NCI-H2227 (cell line): ENCODE results near the gene CELSR1.
A peak's percentile ranks its signal among the peaks of the same experiment; 100 is the strongest.

ENCODE experiments used
- DNase-seq: peaks from one replicate; lab custom pipeline; 2025; ENCODE audit not compliant: unreplicated experiment; lab: John Stamatoyannopoulos, UW

Gene CELSR1

DNA sequence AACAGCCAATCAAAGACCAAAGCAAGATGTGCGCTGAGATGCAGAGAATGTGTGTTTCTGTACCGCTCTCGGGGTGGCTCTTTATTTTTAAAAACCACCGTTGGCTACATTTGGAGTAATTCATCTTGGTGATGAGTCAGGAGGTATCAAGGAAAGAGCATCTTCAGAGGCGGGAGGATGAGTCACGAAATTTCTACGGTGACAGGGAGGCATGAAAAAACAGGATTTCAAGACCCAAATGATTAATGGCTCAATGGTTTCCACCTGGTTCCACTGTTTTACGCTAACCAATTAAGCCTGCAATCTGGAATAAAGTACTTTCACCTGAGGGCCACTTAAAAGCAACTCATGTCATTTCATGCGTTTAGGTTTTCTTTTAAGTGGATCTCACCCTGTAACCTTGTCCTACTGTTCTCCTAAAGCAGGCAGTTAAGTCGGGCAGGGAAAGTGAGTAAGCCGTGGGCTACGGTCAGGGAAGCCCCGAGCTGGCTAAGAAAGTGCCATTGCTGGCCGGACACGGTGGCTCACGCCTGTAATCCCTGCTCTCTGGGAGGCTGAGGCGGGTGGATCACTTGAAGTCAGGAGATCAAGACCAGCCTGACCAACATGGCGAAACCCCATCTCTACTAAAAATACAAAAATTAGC, 74.6 kb downstream of the CELSR1 start:
- DNase-seq = peak; percentile 22

DNA sequence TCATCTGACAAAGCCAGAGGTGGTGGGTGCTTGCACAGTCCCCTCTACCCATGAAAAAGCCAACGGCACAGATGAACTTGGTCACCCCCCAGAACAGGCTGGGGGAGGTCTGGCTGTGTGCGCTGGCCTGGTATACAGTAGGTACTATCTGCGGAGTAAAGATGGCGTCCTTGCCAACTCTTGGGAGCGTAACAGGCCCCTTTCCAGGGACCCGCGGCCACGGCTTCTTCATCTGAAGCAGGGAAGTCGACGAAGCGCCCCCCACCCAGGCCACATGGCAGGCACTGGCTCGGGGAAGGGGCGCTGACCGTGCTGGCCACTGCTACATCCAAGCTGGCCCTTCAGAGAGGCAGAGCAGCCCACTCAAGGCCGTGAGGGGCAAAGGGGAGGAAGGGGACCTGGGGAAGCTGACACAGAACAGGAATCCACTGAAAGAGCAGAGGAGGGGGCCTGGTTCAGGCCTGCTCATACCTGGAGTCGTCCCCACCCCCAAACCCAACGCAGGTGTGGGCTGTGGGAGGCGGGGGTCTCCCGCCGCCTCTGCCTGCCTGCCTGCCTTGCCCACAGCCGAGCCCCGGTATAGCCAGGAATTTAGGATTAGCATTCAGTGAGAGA, 75.7 kb downstream of the CELSR1 start:
- no peak for DNase-seq

DNA sequence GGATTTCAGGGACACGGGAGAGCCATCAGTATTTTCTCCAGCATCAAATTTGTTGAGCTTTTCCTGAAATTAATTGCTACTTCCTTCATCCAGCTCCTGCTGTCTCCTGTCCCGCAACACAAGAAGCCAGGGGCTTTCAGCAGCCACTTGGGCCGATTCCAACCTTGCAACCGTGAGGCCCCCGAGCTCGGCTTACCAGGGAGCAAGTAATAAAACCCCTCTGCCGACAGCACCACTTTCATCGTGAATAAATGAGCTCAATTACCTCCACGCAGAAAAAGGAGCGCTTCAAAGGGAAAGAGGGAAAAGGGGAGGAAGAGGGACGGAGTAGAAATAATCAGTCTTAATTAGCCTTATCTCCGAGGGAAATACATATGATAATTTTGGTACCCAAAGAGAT, 76.6 kb downstream of the CELSR1 start:
- DNase-seq = peak; percentile 2

DNA sequence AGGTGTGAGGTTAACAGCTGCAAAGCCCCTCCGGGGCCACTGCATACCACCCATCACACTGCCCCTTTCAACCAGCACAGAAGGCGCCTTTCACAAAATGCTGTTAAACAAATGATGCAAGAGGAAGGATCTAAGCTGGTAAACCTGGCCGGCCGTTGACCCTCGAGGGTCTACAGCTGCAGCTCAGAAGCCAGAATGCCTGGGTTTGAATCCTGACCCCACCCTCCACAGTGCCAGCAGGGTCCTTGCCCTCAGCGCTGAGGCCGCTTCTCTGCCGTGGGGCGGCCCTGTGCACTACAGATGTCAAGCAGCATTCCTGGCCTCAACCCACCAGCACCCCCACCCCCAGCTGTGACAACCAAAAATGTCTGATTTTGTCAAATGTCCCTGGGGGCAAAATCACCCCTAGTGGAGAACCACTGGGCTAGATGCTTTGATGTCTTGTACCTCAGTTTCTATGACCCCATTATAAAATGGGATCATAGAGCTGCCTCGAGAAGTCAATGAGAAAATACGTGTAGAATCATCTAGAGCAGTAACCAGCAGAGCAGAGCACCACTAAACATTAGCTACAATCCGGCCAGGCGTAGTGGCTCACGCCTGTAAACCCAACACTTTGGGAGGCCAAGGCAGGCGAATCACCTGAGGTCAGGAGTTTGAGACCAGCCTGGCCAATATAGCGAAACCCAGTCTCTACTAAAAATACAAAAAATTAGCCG, 77.9 kb downstream of the CELSR1 start:
- DNase-seq = no peak

DNA sequence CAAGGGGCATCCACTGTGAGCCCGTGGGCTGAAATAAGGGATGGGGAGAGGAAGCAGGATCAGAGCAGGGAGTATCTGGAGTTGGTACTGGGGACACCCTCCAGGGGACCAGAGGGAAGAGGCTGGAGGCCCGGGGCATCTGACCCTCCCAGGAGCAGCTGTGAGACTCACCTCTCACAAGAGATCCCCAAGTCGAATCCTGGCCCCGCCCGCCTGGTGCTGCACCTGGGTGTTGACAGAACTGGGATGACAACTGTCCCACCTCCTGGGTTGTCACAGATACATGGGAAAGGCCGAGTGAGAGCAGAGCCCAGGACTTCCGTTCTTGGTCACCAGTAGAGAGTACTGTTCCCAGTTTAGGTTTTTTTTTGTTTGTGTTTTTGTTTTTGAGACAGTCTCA, 78.9 kb downstream of the CELSR1 start:
- DNase-seq = no peak

DNA sequence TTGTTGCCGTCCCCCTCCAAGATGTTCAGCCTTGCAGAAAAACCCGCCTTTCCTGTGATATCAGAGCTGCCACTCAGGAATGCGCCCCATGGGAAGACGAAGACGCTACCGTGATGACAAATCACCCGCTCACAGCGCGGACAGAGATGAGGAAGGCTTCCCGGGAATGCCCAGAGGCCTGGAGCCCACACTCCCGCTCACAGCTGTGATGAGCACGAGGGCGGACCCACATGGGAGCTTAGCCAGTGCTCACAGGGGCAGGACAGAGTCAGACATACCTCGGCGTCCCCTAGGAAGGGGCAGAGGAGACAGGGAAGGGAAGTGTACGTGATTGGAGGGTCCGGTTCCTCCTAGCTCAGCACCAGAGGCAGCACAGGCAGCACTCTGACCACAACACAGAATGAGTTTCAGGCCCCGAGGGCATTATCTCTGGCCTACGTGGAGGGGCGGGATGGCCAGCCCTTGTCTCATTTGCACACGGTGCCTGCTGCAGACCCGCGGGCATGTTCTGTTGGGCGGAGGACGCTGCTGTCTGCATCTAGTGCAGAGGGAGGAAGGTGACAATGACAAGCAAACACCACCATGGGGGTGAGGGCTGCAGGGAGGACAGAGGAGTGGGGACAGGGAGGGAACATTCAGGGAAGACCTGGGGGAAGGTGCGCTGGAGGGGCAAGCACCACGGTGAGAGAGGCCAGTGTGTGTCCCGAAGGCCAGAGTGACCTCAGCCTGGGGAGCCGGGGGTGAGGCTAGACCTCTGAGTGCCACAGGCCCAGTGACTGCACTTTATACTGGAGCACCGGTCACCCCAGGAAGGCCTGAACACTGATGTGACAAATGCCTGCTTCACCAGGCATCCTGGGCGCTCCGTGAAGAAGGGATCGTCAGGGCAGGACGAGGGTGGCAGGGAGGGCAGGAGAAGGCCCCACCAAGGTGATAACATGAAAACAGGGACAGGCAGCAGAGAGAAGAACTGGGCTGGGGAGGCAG, 79.6 kb downstream of the CELSR1 start:
- DNase-seq = no peak

DNA sequence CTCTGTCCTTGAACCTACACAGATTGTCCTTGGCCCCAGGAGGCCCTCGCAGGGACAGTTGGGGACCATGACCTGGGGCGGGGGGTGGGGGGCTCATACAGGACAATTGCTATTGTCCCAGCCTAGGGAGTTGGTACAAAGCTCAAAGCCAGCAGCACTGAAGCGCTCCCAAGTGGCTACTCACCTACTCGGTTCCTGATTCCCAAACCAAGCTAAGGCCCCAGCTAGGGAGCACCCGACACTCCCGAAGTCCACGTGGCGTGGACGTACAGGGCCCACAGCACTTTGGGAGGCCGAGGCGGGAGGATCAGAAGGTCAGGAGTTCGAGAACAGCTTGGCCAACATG, 80.6 kb downstream of the CELSR1 start:
- no peak for DNase-seq

DNA sequence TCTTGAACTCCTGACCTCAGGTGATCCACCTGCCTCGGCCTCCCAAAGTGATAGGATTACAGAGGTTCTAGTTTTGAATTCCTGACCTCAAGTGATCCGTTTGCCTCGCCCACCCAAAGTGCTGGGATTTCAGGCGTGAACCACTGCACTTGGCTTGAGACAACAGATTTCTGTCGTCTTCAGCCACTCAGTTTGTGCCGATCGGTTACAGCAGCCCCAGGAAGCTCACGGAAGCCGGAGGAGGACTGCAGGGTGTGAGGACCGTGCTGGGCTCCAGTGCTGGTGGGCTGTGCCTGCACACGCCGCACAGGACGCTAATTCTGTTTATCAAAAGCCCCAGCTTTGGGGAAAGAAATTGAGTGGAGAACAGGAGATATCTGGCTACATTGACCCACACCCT, 82.0 kb downstream of the CELSR1 start:
- no peak for DNase-seq

DNA sequence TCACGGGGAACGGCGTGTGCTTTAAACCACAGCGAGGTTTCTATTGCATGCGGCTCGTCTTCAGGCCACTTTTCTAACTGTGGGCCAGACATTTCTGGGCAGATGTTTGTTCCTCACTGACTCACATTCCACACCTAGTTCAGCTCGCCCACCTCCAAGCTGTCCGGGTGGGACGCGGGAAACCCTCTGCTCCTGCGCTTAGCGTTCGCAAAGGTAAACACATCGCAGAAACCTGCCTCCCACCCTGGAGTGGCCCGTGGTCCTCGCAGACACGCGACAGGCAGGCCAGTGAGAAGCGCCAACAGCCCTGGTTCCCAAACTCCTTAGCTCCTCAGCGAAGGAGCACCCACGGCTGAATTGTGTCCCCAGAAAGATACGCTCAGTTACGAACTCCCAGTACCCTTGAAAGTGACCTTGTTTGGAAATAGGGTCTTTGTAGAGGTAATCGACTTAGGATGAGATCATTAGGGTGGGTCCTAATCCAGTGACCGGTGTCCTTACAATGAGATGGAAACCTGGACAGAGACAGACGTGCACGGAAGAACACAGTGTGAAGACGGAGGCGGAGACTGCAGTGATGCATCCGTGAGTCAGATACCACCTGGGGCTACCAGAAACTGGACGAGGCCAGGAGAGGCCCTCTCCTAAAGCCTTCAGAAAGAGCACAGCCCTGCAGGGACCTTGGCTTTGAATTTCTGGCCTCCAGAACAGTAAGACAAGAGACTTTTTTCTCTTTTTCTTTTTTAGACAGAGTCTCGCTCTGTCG, 82.7 kb downstream of the CELSR1 start:
- DNase-seq = no peak

DNA sequence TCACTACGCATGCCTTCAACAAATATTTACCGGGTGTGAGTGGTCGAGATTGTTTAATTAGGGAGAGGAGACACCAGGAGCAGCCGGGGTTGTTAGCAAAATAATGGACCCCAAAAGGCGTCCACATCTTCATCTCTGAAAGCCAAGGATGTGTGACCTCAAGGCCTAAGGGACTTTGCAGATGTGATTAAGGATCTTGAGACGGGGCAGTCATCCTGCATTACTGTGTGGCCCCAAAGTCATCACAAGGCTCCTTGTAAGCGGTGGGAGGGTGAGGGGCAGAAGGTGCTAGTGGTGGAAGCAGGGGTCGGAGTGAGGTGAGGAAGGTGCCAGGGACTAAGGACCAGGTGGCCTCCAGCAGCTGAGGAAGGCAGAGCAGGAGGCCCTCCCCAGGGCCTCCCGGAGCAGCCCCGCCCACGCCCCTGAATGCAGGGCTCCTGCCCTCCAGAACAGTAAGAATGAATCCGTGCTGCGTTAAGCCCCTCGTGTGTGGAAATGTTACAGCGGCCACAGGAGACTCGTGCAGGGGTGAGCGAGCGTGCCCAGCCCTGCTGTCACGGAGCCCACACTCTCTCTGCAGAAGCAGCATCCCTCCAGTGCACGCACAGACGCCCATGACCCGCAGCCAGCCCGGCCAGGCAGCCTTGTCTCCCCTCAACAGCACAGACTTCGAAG, 83.5 kb downstream of the CELSR1 start:
- no peak for DNase-seq

DNA sequence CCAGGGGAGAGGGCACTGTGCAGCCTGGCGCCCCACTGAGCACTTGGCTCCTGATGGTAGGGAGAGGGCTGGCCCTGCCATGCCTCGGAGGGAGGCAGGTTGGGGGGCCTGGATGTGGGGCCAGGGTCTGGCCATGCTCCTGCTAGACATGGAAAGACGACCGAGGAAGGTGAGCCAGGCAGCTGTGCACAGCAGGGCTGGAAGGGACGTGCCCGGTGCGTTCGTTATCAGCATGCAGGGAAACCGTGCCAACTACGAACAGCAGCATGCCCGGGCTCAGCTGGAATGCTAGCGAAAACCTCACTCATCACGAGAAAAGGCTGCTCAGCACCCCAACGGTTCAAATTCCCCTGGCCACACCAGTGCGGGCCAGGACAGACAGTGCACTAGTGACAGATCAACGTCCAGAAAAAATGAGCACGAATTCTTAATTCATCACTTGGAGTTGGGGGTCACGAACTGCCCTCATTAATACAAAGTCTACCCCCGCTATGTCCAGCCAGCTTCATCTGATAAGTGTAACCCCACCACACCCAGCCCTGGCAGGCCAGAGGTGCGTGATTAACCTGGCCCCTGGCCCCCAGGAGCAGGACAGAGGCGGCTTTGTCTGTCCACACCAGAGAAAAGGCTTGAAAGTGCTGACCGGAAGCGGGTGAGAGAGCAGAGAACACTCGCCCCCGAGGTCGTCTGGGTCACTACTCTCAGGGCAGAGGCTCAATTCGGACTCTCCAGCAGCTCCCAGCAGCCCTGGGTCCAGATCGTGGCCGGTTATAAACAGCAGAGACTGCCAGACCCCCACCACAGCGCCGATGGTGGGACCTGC, 84.2 kb downstream of the CELSR1 start:
- no peak for DNase-seq

DNA sequence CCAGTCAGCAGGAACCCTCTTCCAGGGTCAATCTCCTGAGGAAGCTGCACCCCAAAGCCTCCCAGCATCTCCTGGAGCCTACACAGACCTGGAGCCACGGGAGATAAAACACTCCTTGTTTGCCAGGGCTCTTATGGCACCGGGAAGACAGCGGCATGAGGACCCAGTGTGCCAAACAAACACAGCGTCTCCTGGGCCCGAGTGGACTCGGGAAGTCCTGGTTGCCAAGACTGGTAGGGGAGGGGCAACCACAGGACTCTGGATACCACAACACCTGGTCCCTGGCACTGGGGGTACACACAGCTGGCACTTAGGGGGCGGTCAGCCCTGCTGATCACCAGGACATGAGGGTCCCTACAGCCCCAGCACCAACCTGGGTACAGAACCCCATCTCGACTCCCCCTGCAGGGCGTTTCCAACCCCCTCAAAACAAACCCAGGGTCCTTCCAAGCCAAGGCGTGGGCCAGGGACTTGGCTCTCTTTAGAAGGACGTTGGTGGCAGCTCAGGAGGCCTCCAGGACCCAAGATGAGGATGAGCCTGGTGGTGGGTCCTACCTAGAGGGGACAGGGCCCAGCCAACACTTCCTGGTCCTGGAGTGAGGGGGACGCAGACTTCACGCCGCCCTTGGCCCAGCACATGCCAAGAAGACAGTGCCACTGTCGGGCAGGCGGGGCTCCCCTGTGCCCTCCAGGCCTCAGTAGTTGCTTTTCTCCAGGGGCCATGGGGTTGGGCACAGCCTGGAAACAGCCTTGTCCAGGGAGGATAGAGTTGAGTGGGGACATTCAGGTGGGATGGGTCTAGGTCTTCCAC, 85.0 kb downstream of the CELSR1 start:
- DNase-seq = no peak

DNA sequence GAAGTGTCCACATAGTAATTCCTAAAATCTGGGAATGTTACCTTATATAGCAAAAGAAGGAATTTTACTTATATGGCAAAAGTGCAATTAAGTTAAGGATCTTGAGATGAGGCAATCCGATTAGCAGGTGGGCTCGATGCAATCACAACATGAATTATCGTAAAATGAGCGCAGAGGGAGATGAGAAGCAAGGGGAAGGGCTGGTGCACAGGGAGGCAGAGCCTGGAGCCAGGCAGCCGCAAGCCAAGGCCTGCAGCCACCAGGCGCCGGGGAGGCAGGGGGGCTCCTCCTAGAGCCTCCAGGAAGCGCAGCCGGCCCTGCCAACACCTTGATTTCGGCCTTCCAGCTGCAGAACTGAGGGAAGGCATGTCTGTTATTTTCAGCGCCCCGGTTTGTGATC, 85.7 kb downstream of the CELSR1 start:
- DNase-seq = no peak

DNA sequence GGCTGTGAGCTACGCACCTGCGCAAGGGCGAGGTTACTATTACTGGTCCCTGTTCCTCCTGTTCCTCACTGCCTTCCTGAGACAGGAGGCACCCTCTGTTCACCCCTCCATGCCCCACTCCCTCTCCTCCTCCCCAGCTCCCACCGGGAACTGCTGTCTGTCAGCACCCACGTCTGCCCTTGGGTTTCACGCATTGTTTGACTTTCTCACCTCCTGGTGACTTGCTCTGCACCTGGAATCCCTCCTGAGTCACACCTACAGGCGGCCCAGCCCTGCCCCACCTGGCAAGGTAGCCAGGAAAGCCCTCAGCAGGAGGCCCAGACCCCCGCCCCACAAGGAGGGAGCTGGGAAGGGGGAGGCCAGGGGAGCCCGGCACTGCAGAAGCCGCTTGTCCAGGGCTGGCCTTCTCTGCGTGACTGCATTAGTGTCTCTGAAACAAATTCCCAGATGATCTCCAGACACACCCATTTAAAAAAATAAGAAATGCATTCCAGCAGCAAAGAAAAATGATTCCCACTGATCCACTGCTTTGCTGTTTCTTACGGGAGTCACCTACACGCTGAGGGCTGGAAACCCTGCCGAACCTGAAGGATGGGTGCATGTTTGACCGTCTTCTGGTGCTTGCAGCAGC, 86.4 kb downstream of the CELSR1 start:
- no peak for DNase-seq

DNA sequence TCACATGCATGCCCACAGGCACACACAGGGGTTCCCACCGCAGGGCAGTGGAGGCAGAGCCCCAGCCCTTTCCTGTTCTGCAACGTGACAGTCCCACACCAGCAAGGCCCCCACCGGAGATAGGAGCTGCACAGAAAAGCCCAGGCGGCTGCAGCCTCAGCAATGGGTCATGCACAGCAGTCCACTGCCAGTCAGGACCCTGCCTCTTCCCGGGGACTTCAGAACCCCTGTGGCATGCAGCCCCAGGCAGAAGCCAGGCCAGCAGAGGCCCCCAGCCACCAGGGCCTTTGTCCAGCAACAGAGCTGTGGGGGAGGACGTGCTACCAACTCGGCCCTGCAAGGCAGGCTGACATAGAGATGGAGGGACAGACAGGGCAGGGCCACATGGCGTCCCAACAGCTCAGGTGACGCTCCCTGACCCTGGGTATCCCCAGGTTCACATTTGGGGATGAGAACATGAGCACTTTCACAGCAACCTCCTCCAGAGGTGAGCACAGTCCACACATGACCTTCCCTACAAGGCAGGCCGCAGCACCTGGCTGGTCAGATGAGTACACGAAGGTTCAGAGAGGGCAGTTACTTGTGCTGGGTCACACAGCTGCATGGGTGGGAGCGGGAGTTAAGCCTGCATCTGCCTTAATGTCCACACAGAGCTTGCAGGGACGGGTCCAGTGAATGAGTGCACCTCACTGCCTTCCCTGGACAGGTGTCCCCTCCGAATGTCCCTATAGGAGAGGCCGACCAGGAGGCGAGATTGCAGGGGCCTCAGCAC, 87.3 kb downstream of the CELSR1 start:
- DNase-seq = no peak

DNA sequence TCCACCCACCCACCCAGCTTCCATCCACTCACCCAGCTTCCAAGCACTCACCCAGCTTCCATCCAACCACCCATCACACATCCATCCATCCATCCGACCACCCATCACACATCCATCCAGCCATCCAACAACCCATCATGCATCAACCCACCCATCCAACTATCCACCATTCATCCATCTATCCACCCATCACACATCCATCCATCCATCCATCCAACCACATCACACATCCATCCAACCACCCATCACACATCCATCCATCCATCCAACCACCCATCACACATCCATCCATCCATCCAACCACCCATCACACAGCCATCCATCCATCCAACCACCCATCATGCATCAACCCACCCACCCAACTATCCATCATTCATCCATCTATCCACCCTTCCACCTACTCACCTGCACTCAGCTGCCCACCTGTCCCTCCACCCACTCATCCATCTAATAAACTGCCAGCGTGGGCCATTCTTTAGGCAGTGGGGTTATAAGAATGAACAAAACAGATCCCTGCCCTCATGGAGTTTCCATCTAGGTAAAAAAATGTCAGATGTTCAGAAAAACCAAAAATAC, 88.2 kb downstream of the CELSR1 start:
- DNase-seq = no peak

DNA sequence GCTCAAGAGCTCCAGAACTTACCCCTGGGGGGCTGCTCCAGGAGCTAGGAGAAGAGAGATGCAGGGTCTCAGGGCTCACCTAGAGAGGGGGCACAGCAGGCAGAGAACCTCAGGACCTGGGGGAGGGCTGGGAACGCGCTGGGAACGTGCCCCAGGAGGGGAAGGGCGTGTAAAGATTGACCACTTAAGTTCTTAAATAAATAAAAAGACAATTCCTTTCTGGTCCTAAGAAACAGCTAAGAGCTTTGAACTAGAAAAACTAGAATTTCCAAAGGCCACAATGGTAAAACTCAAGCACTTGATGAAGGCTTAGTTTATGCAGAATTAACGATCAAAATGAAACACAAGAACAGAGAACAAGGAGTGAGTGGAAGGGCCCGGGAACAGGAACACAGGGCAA, 89.1 kb downstream of the CELSR1 start:
- DNase-seq = no peak
